HepG2 (cell line): ENCODE results near the gene VEGFB. TPM values are rescaled to one million over a fixed set of nuclear protein-coding genes. Genes with fewer than 3 reads are reported as not detected.

Experiments
- AGO2 ChIP-seq: fragments of 200-400 bp; formaldehyde crosslinking; optimal IDR thresholded peaks from 2 replicates; pipeline ENCODE3; 2017; ENCODE audit warnings: mild to moderate bottlenecking, low read depth, low read length, moderate library complexity
- HES4 ChIP-seq: sonication (generic); formaldehyde crosslinking; IDR thresholded peaks from 2 replicates; pipeline ENCODE4 v1.9.0; 2021; ENCODE audit warnings: mild to moderate bottlenecking, missing genetic modification reagents, borderline replicate concordance
- HNF4A ChIP-seq: sonication (generic); formaldehyde crosslinking; IDR thresholded peaks from 2 replicates; pipeline ENCODE4 v1.4.0; 2020; ENCODE audit warnings: missing genetic modification reagents
- MEIS2 ChIP-seq: sonication (generic); formaldehyde crosslinking; IDR thresholded peaks from 2 replicates; pipeline ENCODE4 v1.9.0; 2021; ENCODE audit warnings: mild to moderate bottlenecking, missing genetic modification reagents
- MYC ChIP-seq: sonication (generic); formaldehyde crosslinking; IDR thresholded peaks from 2 replicates; pipeline ENCODE4 v1.9.0; 2021; ENCODE audit warnings: missing genetic modification reagents, borderline replicate concordance
- NONO ChIP-seq, 2 experiments: fragments of 450-650 bp in 1 of 2; sonication (generic) in 1 of 2; formaldehyde crosslinking in 1 of 2; IDR thresholded peaks in 1 of 2; conservative IDR thresholded peaks in 1 of 2; 2 replicates each; pipeline versions ENCODE4 v1.6.1 to v1.8.0; 2017 to 2022; ENCODE audit warnings: mild to moderate bottlenecking in 1 of 2, missing genetic modification reagents in 1 of 2, moderate library complexity in 1 of 2
- ZFX ChIP-seq: sonication (generic); formaldehyde crosslinking; IDR thresholded peaks from 2 replicates; pipeline ENCODE4 v1.4.0; 2020; ENCODE audit warnings: mild to moderate bottlenecking, low read depth, missing genetic modification reagents, moderate library complexity
- ZNF24 ChIP-seq: fragments of 450-650 bp; IDR thresholded peaks from 2 replicates; pipeline ENCODE4 v1.6.1; 2017; ENCODE audit warnings: antibody characterized with exemption, mild to moderate bottlenecking
- ZNF30 ChIP-seq: sonication (generic); formaldehyde crosslinking; IDR thresholded peaks from 2 replicates; pipeline ENCODE4 v1.5.0; 2020; ENCODE audit warnings: mild to moderate bottlenecking, missing genetic modification reagents
- ZNF557 ChIP-seq: sonication (generic); formaldehyde crosslinking; IDR thresholded peaks from 2 replicates; pipeline ENCODE4 v1.4.0; 2020; ENCODE audit warnings: missing genetic modification reagents
- ZNF724P ChIP-seq: sonication (generic); formaldehyde crosslinking; IDR thresholded peaks from 2 replicates; pipeline ENCODE4 v1.8.0; 2022; ENCODE audit warnings: missing genetic modification reagents, borderline replicate concordance
- ZNF768 ChIP-seq: sonication (generic); formaldehyde crosslinking; IDR thresholded peaks from 2 replicates; pipeline ENCODE4 v1.4.0; 2020; ENCODE audit warnings: missing genetic modification reagents
- polyA plus RNA-seq, 8 experiments: library from polyadenylated mRNA; depleted of rRNA in 3 of 8; stranded (reverse) in 7 of 8; unstranded in 1 of 8; fragments of >200 nt; fragmentation: Illumina TruSeq in 4 of 8; extraction: Trizol in 4 of 8; gene quantifications; 2 replicates each; pipeline versions ENCODE4 v1.2.1 to v1.2.3, GENCODE V29; 2011 to 2016; ENCODE audit warnings: low read depth in 4 of 8, missing spikeins in 1 of 8, mixed read lengths in 1 of 8; ENCODE audit not compliant: insufficient read depth in 1 of 8
- total RNA-seq, 5 experiments: library from RNA; depleted of rRNA; stranded (reverse); fragments of >200 nt; fragmentation: Illumina TruSeq; extraction: Trizol; gene quantifications; 2 replicates each; pipeline ENCODE4 v1.2.3, GENCODE V29; 2016; ENCODE audit warnings: low read depth in 1 of 5
- TF ChIP-seq, protein P1 (sequence below): sonication (generic); formaldehyde crosslinking; IDR thresholded peaks from 2 replicates; pipeline ENCODE4 v1.5.1; 2020; ENCODE audit warnings: mild to moderate bottlenecking, missing genetic modification reagents, moderate library complexity
- TF ChIP-seq, protein P2 (sequence below): sonication (generic); formaldehyde crosslinking; IDR thresholded peaks from 2 replicates; pipeline ENCODE4 v1.8.1; 2023; ENCODE audit warnings: mild to moderate bottlenecking, moderate library complexity, missing genetic modification reagents
- TF ChIP-seq, protein P3 (sequence below): sonication (generic); formaldehyde crosslinking; IDR thresholded peaks from 2 replicates; pipeline ENCODE4 v1.4.0; 2020; ENCODE audit warnings: missing genetic modification reagents, borderline replicate concordance

VEGFB gene
- total and polyA plus RNA-seq, 2 of the 13 experiments (the other 11 are each of a cell fraction or from before 2014, with no cell fraction given): 9.0 to 11.3 TPM

DNA sequence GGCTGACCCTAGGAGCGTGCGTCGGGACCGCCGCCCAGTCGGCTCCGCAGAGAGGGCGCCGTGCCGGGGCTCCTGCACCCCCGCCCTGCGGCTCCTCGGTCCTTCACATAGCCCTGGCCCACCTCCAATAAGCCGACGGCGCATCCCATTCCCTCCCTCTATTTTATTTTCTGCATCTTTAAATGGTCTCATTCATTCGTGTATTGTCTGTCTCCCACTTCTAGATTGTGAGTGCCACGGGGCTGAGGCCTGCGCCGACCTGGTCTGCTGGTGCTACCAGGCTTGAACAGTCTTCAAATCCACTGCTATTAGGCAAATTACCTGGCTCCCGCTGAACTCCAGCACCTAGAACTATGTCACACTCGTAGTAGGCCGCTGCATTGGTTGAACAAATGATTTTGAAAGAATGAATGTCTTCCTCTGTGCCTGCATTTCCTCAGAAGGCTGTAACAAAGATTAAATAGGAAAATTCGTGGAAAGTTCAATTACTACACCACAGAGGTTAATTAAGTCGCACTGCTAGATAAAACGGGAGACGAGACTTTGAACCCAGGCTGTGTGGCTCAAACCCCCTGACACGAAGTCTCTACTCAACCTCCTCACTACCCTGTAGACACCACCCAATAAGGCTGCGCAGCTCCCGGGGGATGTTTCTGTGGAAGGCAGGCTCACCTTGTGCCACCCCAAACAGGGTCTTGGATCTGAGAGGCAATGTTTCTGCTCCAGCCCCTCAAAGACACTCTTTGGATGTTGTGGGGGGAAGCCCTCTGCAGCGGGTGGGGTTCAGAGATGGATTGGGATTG lies 13.5 kb downstream of the VEGFB start (continued):
- TF ChIP-seq, protein P1, sequence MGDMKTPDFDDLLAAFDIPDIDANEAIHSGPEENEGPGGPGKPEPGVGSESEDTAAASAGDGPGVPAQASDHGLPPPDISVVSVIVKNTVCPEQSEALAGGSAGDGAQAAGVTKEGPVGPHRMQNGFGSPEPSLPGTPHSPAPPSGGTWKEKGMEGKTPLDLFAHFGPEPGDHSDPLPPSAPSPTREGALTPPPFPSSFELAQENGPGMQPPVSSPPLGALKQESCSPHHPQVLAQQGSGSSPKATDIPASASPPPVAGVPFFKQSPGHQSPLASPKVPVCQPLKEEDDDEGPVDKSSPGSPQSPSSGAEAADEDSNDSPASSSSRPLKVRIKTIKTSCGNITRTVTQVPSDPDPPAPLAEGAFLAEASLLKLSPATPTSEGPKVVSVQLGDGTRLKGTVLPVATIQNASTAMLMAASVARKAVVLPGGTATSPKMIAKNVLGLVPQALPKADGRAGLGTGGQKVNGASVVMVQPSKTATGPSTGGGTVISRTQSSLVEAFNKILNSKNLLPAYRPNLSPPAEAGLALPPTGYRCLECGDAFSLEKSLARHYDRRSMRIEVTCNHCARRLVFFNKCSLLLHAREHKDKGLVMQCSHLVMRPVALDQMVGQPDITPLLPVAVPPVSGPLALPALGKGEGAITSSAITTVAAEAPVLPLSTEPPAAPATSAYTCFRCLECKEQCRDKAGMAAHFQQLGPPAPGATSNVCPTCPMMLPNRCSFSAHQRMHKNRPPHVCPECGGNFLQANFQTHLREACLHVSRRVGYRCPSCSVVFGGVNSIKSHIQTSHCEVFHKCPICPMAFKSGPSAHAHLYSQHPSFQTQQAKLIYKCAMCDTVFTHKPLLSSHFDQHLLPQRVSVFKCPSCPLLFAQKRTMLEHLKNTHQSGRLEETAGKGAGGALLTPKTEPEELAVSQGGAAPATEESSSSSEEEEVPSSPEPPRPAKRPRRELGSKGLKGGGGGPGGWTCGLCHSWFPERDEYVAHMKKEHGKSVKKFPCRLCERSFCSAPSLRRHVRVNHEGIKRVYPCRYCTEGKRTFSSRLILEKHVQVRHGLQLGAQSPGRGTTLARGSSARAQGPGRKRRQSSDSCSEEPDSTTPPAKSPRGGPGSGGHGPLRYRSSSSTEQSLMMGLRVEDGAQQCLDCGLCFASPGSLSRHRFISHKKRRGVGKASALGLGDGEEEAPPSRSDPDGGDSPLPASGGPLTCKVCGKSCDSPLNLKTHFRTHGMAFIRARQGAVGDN: peak; percentile 18
- TF ChIP-seq ZNF724P (CRISPR knock-in tag) (no peak; the same call in 1 of the 2 replicates), ZNF24 (peak; percentile 56; the same call in 1 of the 2 replicates), HNF4A (CRISPR knock-in tag) (peak; percentile 22; the same call in 1 of the 2 replicates), ZNF557 (CRISPR knock-in tag) (no peak), ZNF30 (CRISPR knock-in tag) (0 out of 2 replicates have a peak, but pooled peaks have one; percentile 11), MEIS2 (CRISPR knock-in tag) (0 out of 2 replicates have a peak, but pooled peaks have one; percentile 62), HES4 (CRISPR knock-in tag) (0 out of 2 replicates have a peak, but pooled peaks have one; percentile 16), MYC (CRISPR knock-in tag) (0 out of 2 replicates have a peak, but pooled peaks have one; percentile 19), AGO2 (peak; percentile 16), NONO (IDR thresholded peaks at IDR 0.05) (no peak), NONO (CRISPR knock-in tag; conservative IDR thresholded peaks at IDR 0.05) (no peak), ZNF768 (CRISPR knock-in tag) (peak; percentile 15; the same call in 1 of the 2 replicates), ZFX (CRISPR knock-in tag) (peak; percentile 5; the same call in 1 of the 2 replicates)
- TF ChIP-seq, protein P2, sequence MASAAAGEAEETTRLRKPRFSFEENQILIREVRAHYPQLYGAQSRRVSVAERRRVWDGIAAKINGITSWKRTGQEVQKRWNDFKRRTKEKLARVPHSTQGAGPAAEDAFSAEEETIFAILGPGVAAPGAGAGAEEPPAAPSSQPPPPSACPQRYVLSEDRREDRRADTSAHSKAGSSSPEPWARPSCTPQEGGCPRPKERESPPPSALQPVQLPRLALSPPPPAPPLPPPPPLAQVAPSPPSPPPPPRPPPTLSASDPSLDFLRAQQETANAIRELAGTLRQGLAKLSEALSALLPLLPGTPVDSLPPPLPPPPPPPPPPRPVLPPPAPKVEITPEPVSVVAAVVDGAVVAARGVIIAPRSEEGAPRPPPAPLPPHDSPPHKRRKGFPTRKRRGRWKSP: peak; percentile 67; the same call in 1 of the 2 replicates
- TF ChIP-seq, protein P3, sequence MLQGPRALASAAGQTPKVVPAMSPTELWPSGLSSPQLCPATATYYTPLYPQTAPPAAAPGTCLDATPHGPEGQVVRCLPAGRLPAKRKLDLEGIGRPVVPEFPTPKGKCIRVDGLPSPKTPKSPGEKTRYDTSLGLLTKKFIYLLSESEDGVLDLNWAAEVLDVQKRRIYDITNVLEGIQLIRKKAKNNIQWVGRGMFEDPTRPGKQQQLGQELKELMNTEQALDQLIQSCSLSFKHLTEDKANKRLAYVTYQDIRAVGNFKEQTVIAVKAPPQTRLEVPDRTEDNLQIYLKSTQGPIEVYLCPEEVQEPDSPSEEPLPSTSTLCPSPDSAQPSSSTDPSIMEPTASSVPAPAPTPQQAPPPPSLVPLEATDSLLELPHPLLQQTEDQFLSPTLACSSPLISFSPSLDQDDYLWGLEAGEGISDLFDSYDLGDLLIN (CRISPR knock-in tag): 0 out of 2 replicates have a peak, but pooled peaks have one; percentile 41
